Activated CD8-positive, alpha-beta T cell treated with anti-CD3 and anti-CD28 coated beads for 36 hours (primary cell): Measurements from ENCODE around the gene COLEC12. TPM values are rescaled to one million over a fixed set of nuclear protein-coding genes. Genes with fewer than 3 reads are reported as not detected.

ENCODE experiments used
- ATAC-seq: fragments of 200-7000 bp; cut with Tn5 transposase; one replicate; pipeline ENCODE4 v1.10.0; 2021; ENCODE audit warnings: mild to moderate bottlenecking, moderate library complexity
- CTCF ChIA-PET: fragments of 350-600 bp; sonication (Branson Sonifier 250); formaldehyde crosslinking; loops from one replicate; lab custom pipeline; 2021; ENCODE audit warnings: antibody characterized with exemption; lab: Charles Lee
- POLR2A ChIA-PET: fragments of 350-600 bp; sonication (Branson Sonifier 250); formaldehyde crosslinking; loops from one replicate; lab custom pipeline; 2021; ENCODE audit warnings: antibody characterized with exemption; lab: Charles Lee
- DNase-seq: peaks from one replicate; pipeline ENCODE4 v3.0.0-alpha.2; 2020
- H3K27ac Mint-ChIP-seq: one replicate; pipeline ENCODE4 v1.8.0; 2021; ENCODE audit warnings: mild to moderate bottlenecking, mixed read lengths
- H3K27me3 Mint-ChIP-seq: one replicate; pipeline ENCODE4 v1.8.0; 2021; ENCODE audit warnings: mixed read lengths
- H3K36me3 Mint-ChIP-seq: one replicate; pipeline ENCODE4 v1.8.0; 2021; ENCODE audit warnings: low read depth, mixed read lengths
- H3K4me1 Mint-ChIP-seq: one replicate; pipeline ENCODE4 v1.8.0; 2021; ENCODE audit warnings: low read depth, mixed read lengths
- H3K4me3 Mint-ChIP-seq: one replicate; pipeline ENCODE4 v1.8.0; 2021; ENCODE audit warnings: mild to moderate bottlenecking, moderate library complexity, mixed read lengths
- H3K9me3 Mint-ChIP-seq: one replicate; pipeline ENCODE4 v1.8.0; 2021; ENCODE audit warnings: mixed read lengths
- CTCF ChIP-seq: fragments of 200-600 bp; IDR thresholded peaks from one replicate; pipeline ENCODE4 v1.8.0; 2022; ENCODE audit warnings: antibody characterized with exemption, mild to moderate bottlenecking
- intact Hi-C: fragments of 100-400 bp; cut with micrococcal nuclease; formaldehyde crosslinking; loops from one replicate; pipeline ENCODE4 v1.10.0; 2022
- total RNA-seq, 2 experiments: library from RNA; stranded (reverse); gene quantifications; one replicate each; pipeline ENCODE4 v1.2.3, GENCODE V29; 2021

COLEC12 gene
- total RNA-seq, 2 experiments from 2014 or later: not detected

GRCh38 chr18:355678-356077, 144.8 kb downstream of the COLEC12 start:
- no peaks in the 10 kb centered on the region for H3K36me3 Mint-ChIP-seq
- no peak for TF ChIP-seq CTCF
- ChIA-PET CTCF (no interaction called here), POLR2A (interaction anchor here (1.1 kb wide), 1 partner anchor 73 kb away, joined by 3 read pairs; no protein-coding TSS in a partner anchor)
- H3K9me3 Mint-ChIP-seq: no peaks in the 10 kb centered on the region
- H3K4me1 Mint-ChIP-seq: no peaks in the 10 kb centered on the region
- intact Hi-C loops: no loop called here
- ATAC-seq (no peak), DNase-seq (no peak)
- no peak overlapping the region for H3K27ac Mint-ChIP-seq
- no peak overlapping the region for H3K4me3 Mint-ChIP-seq
- H3K27me3 Mint-ChIP-seq: peaks cover 10% of the 10 kb centered on the region

GRCh38 chr18:354471-354870, 146.0 kb downstream of the COLEC12 start:
- no peaks in the 10 kb centered on the region for H3K4me1 Mint-ChIP-seq
- POLR2A ChIA-PET: no interaction called here
- CTCF ChIA-PET: interaction anchor here (1.5 kb wide), 1 partner anchor 9 kb away, joined by 3 read pairs; no protein-coding TSS in a partner anchor
- no peak for TF ChIP-seq CTCF
- H3K36me3 Mint-ChIP-seq: no peaks in the 10 kb centered on the region
- DNase-seq (no peak), ATAC-seq (no peak)
- H3K4me3 Mint-ChIP-seq: no peak overlapping the region
- H3K27ac Mint-ChIP-seq: no peak overlapping the region
- no peaks in the 10 kb centered on the region for H3K9me3 Mint-ChIP-seq
- peaks cover 12% of the 10 kb centered on the region for H3K27me3 Mint-ChIP-seq
- intact Hi-C loops: no loop called here

GRCh38 chr18:354003-354402, 146.5 kb downstream of the COLEC12 start:
- Mint-ChIP-seq H3K36me3 (no peaks in the 10 kb centered on the region), H3K9me3 (no peaks in the 10 kb centered on the region), H3K27me3 (peaks cover 12% of the 10 kb centered on the region), H3K4me1 (no peaks in the 10 kb centered on the region), H3K27ac (no peak overlapping the region), H3K4me3 (no peak overlapping the region)
- POLR2A ChIA-PET: interaction anchor here (0.6 kb wide), 1 partner anchor 11 kb away, joined by 3 read pairs; no protein-coding TSS in a partner anchor
- intact Hi-C loops: no loop called here
- TF ChIP-seq CTCF: no peak
- CTCF ChIA-PET: interaction anchor here (1.5 kb wide), 1 partner anchor 9 kb away, joined by 3 read pairs; no protein-coding TSS in a partner anchor
- ATAC-seq (no peak), DNase-seq (no peak)

GRCh38 chr18:352438-352837, 148.1 kb downstream of the COLEC12 start:
- Mint-ChIP-seq H3K9me3 (no peaks in the 10 kb centered on the region), H3K27ac (no peak overlapping the region), H3K36me3 (no peaks in the 10 kb centered on the region), H3K4me1 (no peaks in the 10 kb centered on the region), H3K4me3 (no peak overlapping the region), H3K27me3 (peaks cover 12% of the 10 kb centered on the region)
- TF ChIP-seq CTCF: no peak
- DNase-seq (no peak), ATAC-seq (no peak)
- ChIA-PET CTCF (no interaction called here), POLR2A (no interaction called here)
- intact Hi-C loops: no loop called here

GRCh38 chr18:350953-351572, 149.4 kb downstream of the COLEC12 start:
- Mint-ChIP-seq H3K4me1 (no peaks in the 10 kb centered on the region), H3K4me3 (no peak overlapping the region), H3K9me3 (no peaks in the 10 kb centered on the region), H3K36me3 (no peaks in the 10 kb centered on the region), H3K27me3 (peaks cover 13% of the 10 kb centered on the region), H3K27ac (no peak overlapping the region)
- no peak for ATAC-seq
- DNase-seq: no peak
- intact Hi-C loops: no loop called here
- TF ChIP-seq CTCF: no peak
- CTCF ChIA-PET: no interaction called here
- POLR2A ChIA-PET: interaction anchor here (0.7 kb wide), 1 partner anchor 111 kb away, joined by 6 read pairs; no protein-coding TSS in a partner anchor
